Natural killer cell (primary cell): Measurements from ENCODE around the gene CGNL1. TPM values are rescaled to one million over a fixed set of nuclear protein-coding genes. Genes with fewer than 3 reads are reported as not detected.

Source experiments
- ATAC-seq, 3 donors: fragments of 150-1000 bp in 2 of 3; fragments of 200-7000 bp in 1 of 3; cut with Tn5 transposase; 1 replicate in 1 of 3; 2 replicates in 2 of 3; pipeline ENCODE4 v1.10.0; 2021; ENCODE audit warnings: mild to moderate bottlenecking in 2 of 3, moderate library complexity in 2 of 3
- DNase-seq, 2 donors: peaks; one replicate each; pipeline versions ENCODE4 v3.0.0 to v3.0.0-alpha.2; 2013 to 2021; ENCODE audit warnings: mixed read lengths in 1 of 2
- H3K27ac ChIP-seq: one replicate; pipeline ENCODE4 v1.5.1; 2013; ENCODE audit warnings: mild to moderate bottlenecking, low read length
- H3K27me3 ChIP-seq: one replicate; pipeline ENCODE4 v1.6.1; 2013; ENCODE audit warnings: low read length; ENCODE audit not compliant: control insufficient read depth, insufficient read depth
- H3K36me3 ChIP-seq: one replicate; pipeline ENCODE4 v1.6.1; 2013; ENCODE audit warnings: low read length; ENCODE audit not compliant: control insufficient read depth, insufficient read depth
- H3K4me1 ChIP-seq: one replicate; pipeline ENCODE4 v1.6.1; 2013; ENCODE audit warnings: low read length; ENCODE audit not compliant: control insufficient read depth, insufficient read depth
- H3K4me3 ChIP-seq: one replicate; pipeline ENCODE4 v1.5.1; 2013; ENCODE audit warnings: low read length
- H3K9me3 ChIP-seq: one replicate; pipeline ENCODE4 v1.6.1; 2013; ENCODE audit warnings: low read length; ENCODE audit not compliant: control insufficient read depth, insufficient read depth
- H3K27ac Mint-ChIP-seq, 2 donors: one replicate each; pipeline ENCODE4 v1.8.0; 2022; ENCODE audit warnings: mild to moderate bottlenecking in 2 of 2, mixed read lengths in 2 of 2, moderate library complexity in 1 of 2
- H3K27me3 Mint-ChIP-seq, 2 donors: one replicate each; pipeline ENCODE4 v1.8.0; 2022; ENCODE audit warnings: low read depth in 2 of 2, mixed read lengths in 2 of 2
- H3K36me3 Mint-ChIP-seq: one replicate; pipeline ENCODE4 v1.8.0; 2022; ENCODE audit warnings: mixed read lengths
- H3K4me1 Mint-ChIP-seq, 2 donors: one replicate each; pipeline ENCODE4 v1.8.0; 2022; ENCODE audit warnings: mixed read lengths in 2 of 2
- H3K4me3 Mint-ChIP-seq: one replicate; pipeline ENCODE4 v1.8.0; 2022; ENCODE audit warnings: mild to moderate bottlenecking, moderate library complexity, mixed read lengths
- H3K9me3 Mint-ChIP-seq, 2 donors: one replicate each; pipeline ENCODE4 v1.8.0; 2022; ENCODE audit warnings: mixed read lengths in 2 of 2
- CTCF ChIP-seq: fragments of 200-600 bp; IDR thresholded peaks from one replicate; pipeline ENCODE4 v1.8.0; 2022; ENCODE audit warnings: antibody characterized with exemption
- WGBS: methylation state at CpG from one replicate; pipeline ENCODE4 v1.1.7; 2013; ENCODE audit warnings: missing lambda C conversion rate; ENCODE audit not compliant: insufficient coverage; 5-methylcytosine and 5-hydroxymethylcytosine counted together
- intact Hi-C: fragments of 100-400 bp; cut with micrococcal nuclease; formaldehyde crosslinking; loops from one replicate; pipeline ENCODE4 v1.14.2; 2022
- total RNA-seq, 4 donors: library from RNA; stranded (reverse); fragments of 120-200 nt in 1 of 4; gene quantifications; one replicate each; pipeline versions ENCODE4 v1.2.3 to v1.2.4, GENCODE V29; 2013 to 2022

CGNL1 gene
- total RNA-seq, 3 donors from 2014 or later (not counting 1 experiment from before 2014, with no cell fraction given) = not detected

DNA sequence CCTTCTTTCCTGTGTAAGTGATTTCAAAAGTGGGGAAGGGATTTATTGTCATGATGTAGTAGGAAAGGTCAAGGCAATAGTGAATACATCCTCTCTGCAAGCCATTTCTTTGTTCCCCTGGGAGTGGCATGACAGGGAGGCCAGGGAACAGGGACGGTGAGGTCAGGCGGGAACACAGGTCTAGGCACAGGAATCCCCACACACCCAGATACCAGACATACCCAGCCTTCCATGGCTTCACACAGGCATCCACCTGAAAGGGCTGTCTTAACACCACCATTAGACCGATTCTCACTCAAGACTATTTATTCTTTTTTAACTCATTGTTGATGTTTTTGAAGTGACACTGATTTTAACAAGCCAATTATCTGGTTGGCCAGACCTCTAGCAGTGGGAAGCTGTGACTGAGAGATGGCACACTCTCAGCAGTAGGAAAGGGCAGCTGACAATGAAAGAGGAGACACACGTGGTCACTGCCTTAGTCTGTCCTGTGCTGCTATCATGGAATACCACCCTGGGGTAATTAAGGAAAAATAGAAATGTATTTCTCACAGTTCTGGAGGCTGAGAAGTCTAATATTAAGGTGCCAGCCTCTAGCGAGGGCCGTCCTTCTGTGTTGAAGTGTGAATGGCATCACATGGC, 140.8 kb downstream of the CGNL1 start:
- Mint-ChIP-seq H3K4me1 (no peaks in the 10 kb centered on the region), H3K9me3 (no peaks in the 10 kb centered on the region), H3K36me3 (no peaks in the 10 kb centered on the region), H3K27ac (no peak overlapping the region), H3K4me3 (no peak overlapping the region), H3K27me3 (no peaks in the 10 kb centered on the region)
- WGBS = 89% methylated on average over 5 of the region's 6 CpGs
- Histone ChIP-seq H3K4me3 (no peak overlapping the region), H3K36me3 (no peaks in the 10 kb centered on the region), H3K27me3 (no peaks in the 10 kb centered on the region), H3K4me1 (no peaks in the 10 kb centered on the region), H3K27ac (no peak overlapping the region), H3K9me3 (no peaks in the 10 kb centered on the region)
- ATAC-seq (no peak), DNase-seq (no peak)
- intact Hi-C loops = no loop called here
- no peak for TF ChIP-seq CTCF

DNA sequence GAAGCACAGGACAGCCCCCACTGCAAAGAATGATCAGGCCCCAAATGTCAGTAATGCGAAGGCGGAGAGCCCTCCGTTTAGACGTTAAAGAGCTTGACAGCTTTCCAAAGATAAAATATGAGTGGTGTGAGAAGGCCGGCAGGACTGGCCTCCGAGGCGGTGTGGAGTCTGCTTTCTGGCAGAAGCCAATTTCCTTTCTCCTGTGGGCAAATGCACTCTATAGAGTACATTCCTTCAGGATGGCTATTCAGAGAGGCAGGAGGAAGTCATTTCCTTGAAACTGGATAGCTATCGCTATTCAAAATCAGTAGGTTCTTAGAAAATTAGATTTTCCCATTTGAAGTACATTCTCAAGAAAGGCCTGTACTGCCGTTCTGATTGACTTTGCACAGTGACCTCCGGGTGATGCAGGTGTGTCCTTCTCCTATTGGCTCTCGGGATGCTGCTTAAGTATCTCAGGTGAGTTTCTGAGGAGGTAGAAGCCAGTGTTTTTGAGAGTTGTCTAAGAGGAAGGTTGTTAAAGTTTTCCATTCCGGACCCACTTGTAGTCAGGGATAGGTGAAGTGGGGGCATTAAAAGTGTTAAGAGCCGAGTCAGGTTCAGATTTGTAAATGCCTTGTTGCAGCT, 142.6 kb downstream of the CGNL1 start:
- H3K4me3 Mint-ChIP-seq = no peak overlapping the region
- intact Hi-C loops = no loop called here
- WGBS = 94% methylated on average over 13 of the region's 13 CpGs

DNA sequence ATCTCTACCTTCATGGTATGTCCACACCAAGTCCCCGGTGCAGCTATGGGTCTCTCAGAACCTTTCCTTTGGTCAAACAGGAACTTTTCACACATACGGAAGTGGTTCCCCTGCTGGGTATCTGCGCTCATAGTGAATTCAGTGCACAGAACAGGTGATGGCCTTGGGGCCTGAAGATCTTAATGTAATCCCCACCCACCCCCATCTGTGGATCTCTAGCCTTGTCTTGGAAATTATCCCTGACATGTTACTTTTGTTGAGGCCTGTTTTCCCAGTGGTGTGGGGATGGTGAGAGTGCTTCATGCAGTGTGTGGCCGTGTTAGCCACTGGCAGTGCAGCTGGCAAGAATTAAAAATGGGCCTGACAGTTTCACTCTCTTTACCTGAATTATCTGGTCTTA, 143.5 kb downstream of the CGNL1 start:
- H3K27me3 Mint-ChIP-seq = peaks cover 0 to 3% of the 10 kb centered on the region in 2 donors

More for the DNA sequence above, 142.6 kb downstream of the CGNL1 start:
- no peaks in the 10 kb centered on the region for H3K9me3 ChIP-seq
- no peaks in the 10 kb centered on the region for H3K36me3 ChIP-seq
- DNase-seq (no peak), ATAC-seq (no peak)
- no peak overlapping the region for H3K27ac ChIP-seq
- H3K27me3 Mint-ChIP-seq = peaks cover 0 to 3% of the 10 kb centered on the region in 2 donors
- no peaks in the 10 kb centered on the region for H3K27me3 ChIP-seq
- H3K27ac Mint-ChIP-seq = no peak overlapping the region
- H3K4me1 ChIP-seq = no peaks in the 10 kb centered on the region
- no peak for TF ChIP-seq CTCF
- no peaks in the 10 kb centered on the region for H3K4me1 Mint-ChIP-seq
- H3K36me3 Mint-ChIP-seq = no peaks in the 10 kb centered on the region
- no peaks in the 10 kb centered on the region for H3K9me3 Mint-ChIP-seq
- no peak overlapping the region for H3K4me3 ChIP-seq

More for the DNA sequence above, 143.5 kb downstream of the CGNL1 start:
- H3K36me3 ChIP-seq = no peaks in the 10 kb centered on the region
- ATAC-seq (no peak), DNase-seq (no peak)
- no peaks in the 10 kb centered on the region for H3K27me3 ChIP-seq
- TF ChIP-seq CTCF = no peak
- no peak overlapping the region for H3K4me3 Mint-ChIP-seq
- intact Hi-C loops = loop anchor here (10.0 kb wide), 1 partner anchor 375 kb away; no protein-coding TSS in a partner anchor
- no peaks in the 10 kb centered on the region for H3K4me1 ChIP-seq
- H3K9me3 Mint-ChIP-seq = no peaks in the 10 kb centered on the region
- H3K4me3 ChIP-seq = no peak overlapping the region
- H3K27ac ChIP-seq = no peak overlapping the region
- H3K9me3 ChIP-seq = no peaks in the 10 kb centered on the region
- H3K36me3 Mint-ChIP-seq = no peaks in the 10 kb centered on the region
- H3K27ac Mint-ChIP-seq = no peak overlapping the region
- 92% methylated on average over 4 of the region's 4 CpGs for WGBS
- no peaks in the 10 kb centered on the region for H3K4me1 Mint-ChIP-seq
